IPS DF 6.9 (cell line): ENCODE data around the gene PNRC1.

Experiments used
- DNase-seq: peaks from one replicate; pipeline ENCODE4 v3.0.0-alpha.2; 2013; ENCODE audit warnings: low read depth, low spot score
- H3K27ac ChIP-seq: one replicate; pipeline ENCODE4 v1.5.1; 2013; ENCODE audit warnings: low read length, control low read depth
- H3K27me3 ChIP-seq: 2 replicates; pipeline ENCODE4 v1.6.1; 2013; ENCODE audit warnings: mild to moderate bottlenecking, low read length; ENCODE audit not compliant: control insufficient read depth, insufficient read depth
- H3K36me3 ChIP-seq: 2 replicates; pipeline ENCODE4 v1.6.1; 2013; ENCODE audit warnings: low read length; ENCODE audit not compliant: control insufficient read depth, insufficient read depth
- H3K4me1 ChIP-seq: 2 replicates; pipeline ENCODE4 v1.6.1; 2013; ENCODE audit warnings: low read length; ENCODE audit not compliant: control insufficient read depth, insufficient read depth
- H3K4me3 ChIP-seq: 2 replicates; pipeline ENCODE4 v1.5.1; 2013; ENCODE audit warnings: mild to moderate bottlenecking, low read length
- H3K9me3 ChIP-seq: 2 replicates; pipeline ENCODE4 v1.6.1; 2013; ENCODE audit warnings: low read length, inconsistent platforms; ENCODE audit not compliant: control insufficient read depth, insufficient read depth
- WGBS: extraction: QIAGEN DNeasy Blood & Tissue Kit; methylation state at CpG from one replicate; pipeline ENCODE4 v1.1.7; 2013; ENCODE audit warnings: mixed read lengths, missing lambda C conversion rate; ENCODE audit not compliant: insufficient read length, insufficient coverage; 5-methylcytosine and 5-hydroxymethylcytosine counted together

PNRC1 gene

DNA sequence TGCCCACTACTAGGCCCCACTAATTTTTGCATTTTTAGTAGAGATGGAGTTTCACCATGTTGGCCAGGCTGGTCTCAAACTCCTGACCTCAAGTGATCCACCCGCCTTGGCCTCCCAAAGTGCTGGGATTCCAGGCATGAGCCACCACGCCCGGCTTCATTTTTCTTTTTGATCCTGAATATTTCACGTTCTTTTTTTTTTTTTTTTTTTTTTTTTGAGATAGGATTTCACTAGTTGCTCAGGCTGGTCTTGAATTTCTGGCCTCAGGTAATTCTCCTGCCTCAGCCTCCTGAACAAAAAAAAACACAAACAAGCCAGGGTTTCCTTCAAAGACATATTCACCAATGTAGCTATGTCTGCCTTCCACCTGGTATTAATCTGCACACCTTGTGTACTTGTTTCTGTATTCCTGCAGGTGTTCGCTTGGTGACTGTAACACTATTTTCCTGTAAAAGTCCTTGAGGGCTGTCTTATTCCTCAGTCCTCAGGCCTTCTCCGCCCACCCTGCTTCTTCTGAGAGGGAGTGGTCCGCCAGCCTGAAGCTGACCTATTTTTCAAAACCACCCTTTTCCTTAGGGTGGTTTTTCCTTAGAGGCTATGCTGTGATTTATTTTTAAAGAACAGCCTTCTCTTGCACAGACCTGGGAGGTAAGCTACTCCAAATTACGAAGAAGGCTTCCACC, 36.1 kb upstream of the PNRC1 start:
- no CpG with 5 or more reads among the region's 8 CpGs for WGBS
- DNase-seq, result no peak
- 0 out of 2 replicates have a peak, but pooled peaks cover 1% of the 10 kb centered on the region for H3K4me1 ChIP-seq
- 0 out of 2 replicates have a peak, but pooled peaks cover 2% of the 10 kb centered on the region for H3K27me3 ChIP-seq
- H3K9me3 ChIP-seq, result no peaks in the 10 kb centered on the region
- H3K36me3 ChIP-seq, result no peaks in the 10 kb centered on the region
- no peak overlapping the region for H3K27ac ChIP-seq
- H3K4me3 ChIP-seq, result no peak overlapping the region

DNA sequence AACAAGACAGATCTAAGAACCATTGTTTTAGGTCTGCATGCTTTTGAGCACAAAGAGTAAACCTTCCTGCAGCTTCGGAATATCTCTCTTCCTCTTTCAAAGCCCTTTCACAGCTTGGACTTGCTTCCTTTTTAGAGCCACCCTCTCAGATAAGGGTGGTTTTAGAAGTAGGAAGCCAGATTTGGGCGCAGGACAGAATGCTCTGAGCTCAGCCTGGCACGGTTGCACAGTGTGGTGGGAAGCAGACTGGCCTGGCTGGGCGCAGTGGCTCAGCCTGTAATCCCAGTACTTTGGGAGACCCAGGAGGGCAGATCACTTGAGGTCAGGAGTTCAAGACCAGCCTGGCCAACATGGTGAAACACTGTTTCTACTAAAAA, 35.6 kb upstream of the PNRC1 start:
- DNase-seq, result no peak
- no peaks in the 10 kb centered on the region for H3K9me3 ChIP-seq
- no CpG with 5 or more reads among the region's 4 CpGs for WGBS
- H3K27ac ChIP-seq, result no peak overlapping the region
- no peaks in the 10 kb centered on the region for H3K36me3 ChIP-seq
- H3K4me3 ChIP-seq, result no peak overlapping the region
- peaks cover 2% of the 10 kb centered on the region; the same call in 1 of the 2 replicates for H3K27me3 ChIP-seq
- 0 out of 2 replicates have a peak, but pooled peaks cover 1% of the 10 kb centered on the region for H3K4me1 ChIP-seq

DNA sequence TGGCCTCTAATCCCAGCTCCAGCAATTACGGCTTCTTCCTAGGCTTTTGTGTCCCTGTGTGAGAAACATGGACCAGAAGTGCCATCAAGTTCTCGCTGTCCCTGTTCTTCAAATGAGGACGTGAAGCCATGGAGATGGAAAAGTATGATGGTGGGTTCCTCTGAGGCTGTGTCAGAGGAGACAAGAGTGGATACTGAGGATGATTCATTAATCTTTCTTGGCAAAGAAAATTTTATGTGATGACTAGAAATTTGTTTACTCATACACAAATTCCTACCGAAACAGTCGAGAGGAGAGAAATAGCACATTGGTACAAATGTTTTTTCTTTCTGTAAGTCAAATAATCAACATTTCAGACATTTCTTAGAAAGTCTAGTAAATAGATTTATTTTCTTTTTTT, 35.0 kb upstream of the PNRC1 start:
- no peaks in the 10 kb centered on the region for H3K36me3 ChIP-seq
- H3K4me3 ChIP-seq, result no peak overlapping the region
- H3K27me3 ChIP-seq, result peaks cover 5% of the 10 kb centered on the region; the same call in 1 of the 2 replicates
- no peak overlapping the region for H3K27ac ChIP-seq
- 0 out of 2 replicates have a peak, but pooled peaks cover 1% of the 10 kb centered on the region for H3K4me1 ChIP-seq
- whole genome bisulfite sequencing, result no CpG with 5 or more reads among the region's 5 CpGs
- DNase-seq, result no peak
- no peaks in the 10 kb centered on the region for H3K9me3 ChIP-seq

DNA sequence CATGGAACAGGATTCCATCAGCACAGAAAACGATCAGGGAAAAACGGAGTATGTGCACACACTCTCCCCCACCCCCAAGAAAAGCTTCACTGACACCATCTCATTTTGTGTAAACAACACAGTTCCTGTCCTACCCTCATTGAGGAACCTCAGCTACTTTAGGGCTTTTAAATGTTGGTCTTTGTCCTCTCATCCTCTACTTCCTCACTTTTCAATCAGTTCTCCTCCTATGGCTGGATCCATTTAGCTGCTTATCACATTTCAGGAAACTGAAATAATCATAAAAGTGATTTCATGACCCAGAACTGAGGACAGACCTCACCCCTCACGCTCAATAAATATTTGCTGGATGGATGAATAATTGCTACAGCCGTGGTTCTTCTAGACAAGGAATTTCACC, 33.1 kb upstream of the PNRC1 start:
- WGBS, result no CpG with 5 or more reads among the region's 4 CpGs

DNA sequence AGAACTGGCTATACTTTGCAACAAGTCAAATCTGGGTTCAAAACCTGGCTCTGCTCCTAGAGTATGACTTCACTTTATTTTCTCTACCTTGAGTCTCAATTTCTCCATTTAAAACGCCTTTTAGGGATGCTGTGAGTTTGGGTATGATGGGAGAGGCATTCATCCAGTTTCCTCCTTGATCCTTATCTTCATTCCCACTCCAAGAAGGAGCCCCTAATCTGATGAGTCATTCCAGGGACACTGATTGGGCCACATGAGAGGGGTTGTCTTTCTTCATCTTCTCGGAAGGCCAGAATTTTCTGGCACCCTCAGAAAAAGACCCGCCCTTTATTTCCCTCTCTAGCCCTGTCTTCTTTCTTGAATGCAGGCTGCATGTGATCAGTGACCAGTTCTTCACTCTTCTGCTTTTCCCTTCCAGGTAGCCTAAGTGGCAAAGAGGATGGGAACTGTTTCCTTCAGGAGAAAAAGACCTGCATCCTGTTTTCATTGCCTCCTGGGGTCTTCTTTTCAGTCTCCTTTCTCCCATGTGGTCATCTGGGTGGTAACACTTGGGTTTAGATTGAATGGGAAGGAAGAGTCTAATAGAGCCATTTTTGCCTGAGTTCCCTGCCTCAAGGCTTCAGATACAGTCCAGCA, 32.1 kb upstream of the PNRC1 start:
- Histone ChIP-seq H3K4me1 (0 out of 2 replicates have a peak, but pooled peaks cover 1% of the 10 kb centered on the region), H3K27me3 (peaks cover 5% of the 10 kb centered on the region; the same call in 1 of the 2 replicates), H3K4me3 (no peak overlapping the region), H3K27ac (no peak overlapping the region), H3K9me3 (no peaks in the 10 kb centered on the region), H3K36me3 (no peaks in the 10 kb centered on the region)
- DNase-seq, result no peak
- WGBS, result no CpG with 5 or more reads among the region's 3 CpGs

More for the DNA sequence above, 33.1 kb upstream of the PNRC1 start:
- Histone ChIP-seq H3K27ac (no peak overlapping the region), H3K9me3 (no peaks in the 10 kb centered on the region), H3K4me3 (no peak overlapping the region), H3K36me3 (no peaks in the 10 kb centered on the region), H3K27me3 (peaks cover 5% of the 10 kb centered on the region; the same call in 1 of the 2 replicates), H3K4me1 (0 out of 2 replicates have a peak, but pooled peaks cover 1% of the 10 kb centered on the region)
- no peak for DNase-seq

DNA sequence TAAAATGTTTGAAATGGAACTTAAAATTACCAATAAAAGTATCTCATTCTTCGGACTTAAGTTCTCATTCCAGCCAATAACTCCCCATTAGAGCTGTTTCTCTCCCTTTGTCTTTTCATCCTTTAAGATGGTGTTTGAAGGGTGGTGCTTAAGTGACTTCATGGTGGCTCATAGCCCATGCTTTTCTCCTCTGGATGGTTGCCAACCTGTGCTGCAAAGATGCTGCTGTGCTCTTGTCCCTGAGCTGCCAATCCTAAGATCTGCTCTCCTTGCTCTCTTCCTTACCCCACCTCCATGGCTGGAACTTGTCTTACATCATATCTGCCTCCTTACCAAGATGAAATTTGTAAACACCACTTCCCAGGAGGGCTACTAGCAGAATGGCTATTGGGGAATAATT, 31.6 kb upstream of the PNRC1 start:
- Histone ChIP-seq H3K9me3 (no peaks in the 10 kb centered on the region), H3K27ac (no peak overlapping the region), H3K27me3 (peaks cover 5% of the 10 kb centered on the region; the same call in 1 of the 2 replicates), H3K4me3 (no peak overlapping the region), H3K4me1 (0 out of 2 replicates have a peak, but pooled peaks cover 1% of the 10 kb centered on the region), H3K36me3 (no peaks in the 10 kb centered on the region)
- WGBS, result no CpG with 5 or more reads among the region's 1 CpG
- no peak for DNase-seq

DNA sequence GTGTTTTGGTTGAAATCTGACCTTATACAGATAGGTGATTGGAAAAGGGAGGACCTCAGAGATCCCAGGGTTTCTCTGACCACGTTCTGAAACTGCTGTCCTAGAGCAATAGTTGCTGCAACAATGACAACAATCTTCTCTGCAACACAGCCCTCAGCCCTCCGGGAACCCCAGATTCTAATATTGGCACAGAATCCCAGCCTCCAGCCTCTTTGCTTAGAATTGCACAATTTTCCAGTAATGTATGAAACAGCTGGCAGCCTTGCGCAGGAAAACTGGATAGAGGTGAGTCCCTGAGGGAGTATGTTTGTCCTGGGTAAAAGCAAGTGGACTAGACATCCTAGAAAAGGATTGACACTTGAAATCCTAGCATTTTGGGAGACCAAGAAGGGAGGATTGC, 30.4 kb upstream of the PNRC1 start:
- H3K4me1 ChIP-seq, result 0 out of 2 replicates have a peak, but pooled peaks cover 1% of the 10 kb centered on the region
- H3K36me3 ChIP-seq, result no peaks in the 10 kb centered on the region
- no peaks in the 10 kb centered on the region for H3K9me3 ChIP-seq
- H3K27ac ChIP-seq, result no peak overlapping the region
- H3K27me3 ChIP-seq, result peaks cover 5% of the 10 kb centered on the region; the same call in 1 of the 2 replicates
- no peak overlapping the region for H3K4me3 ChIP-seq
- no CpG with 5 or more reads among the region's 3 CpGs for WGBS
- DNase-seq, result no peak

DNA sequence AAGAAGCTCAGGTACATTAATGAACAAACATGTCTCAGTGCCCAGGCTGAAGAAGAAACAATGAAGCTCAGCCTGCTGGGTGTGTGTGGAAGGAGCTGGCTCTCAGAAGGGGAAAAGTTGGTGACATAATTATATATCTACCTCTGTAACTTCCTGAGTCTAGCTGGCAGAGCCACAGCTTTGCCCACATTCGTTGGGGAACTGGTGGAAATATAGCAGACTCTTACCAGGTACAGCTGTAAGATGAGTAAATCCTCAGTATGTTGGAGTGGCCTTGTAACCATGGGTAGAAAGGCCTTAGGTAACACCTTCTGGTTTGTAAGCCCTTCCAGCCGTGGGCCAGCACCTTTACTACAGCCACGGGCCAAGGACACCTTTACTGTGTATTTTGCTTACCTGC, 29.9 kb upstream of the PNRC1 start:
- Histone ChIP-seq H3K36me3 (no peaks in the 10 kb centered on the region), H3K4me3 (no peak overlapping the region), H3K9me3 (no peaks in the 10 kb centered on the region), H3K4me1 (0 out of 2 replicates have a peak, but pooled peaks cover 1% of the 10 kb centered on the region), H3K27me3 (peaks cover 5% of the 10 kb centered on the region; the same call in 1 of the 2 replicates), H3K27ac (no peak overlapping the region)
- no CpG with 5 or more reads among the region's 3 CpGs for WGBS
- no peak for DNase-seq

DNA sequence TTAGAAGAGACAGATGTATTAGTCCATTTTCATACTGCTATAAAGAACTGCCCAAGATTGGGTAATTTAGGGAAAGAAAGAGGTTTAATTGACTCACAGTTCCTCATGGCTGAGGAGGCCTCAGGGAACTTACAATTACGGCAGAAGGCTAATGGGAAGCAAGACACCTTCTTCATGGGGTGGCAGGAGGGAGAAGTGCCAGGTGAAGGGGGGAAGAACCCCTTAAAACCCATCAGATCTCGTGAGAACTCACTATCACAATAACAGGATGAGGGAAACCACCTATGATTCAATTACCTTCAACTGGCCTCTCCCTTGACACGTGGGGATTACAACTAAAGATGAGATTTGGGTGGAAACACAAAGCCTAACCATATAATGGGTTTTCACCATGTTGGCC, 28.9 kb upstream of the PNRC1 start:
- no peak for DNase-seq
- no peaks in the 10 kb centered on the region for H3K36me3 ChIP-seq
- no CpG with 5 or more reads among the region's 3 CpGs for whole genome bisulfite sequencing

DNA sequence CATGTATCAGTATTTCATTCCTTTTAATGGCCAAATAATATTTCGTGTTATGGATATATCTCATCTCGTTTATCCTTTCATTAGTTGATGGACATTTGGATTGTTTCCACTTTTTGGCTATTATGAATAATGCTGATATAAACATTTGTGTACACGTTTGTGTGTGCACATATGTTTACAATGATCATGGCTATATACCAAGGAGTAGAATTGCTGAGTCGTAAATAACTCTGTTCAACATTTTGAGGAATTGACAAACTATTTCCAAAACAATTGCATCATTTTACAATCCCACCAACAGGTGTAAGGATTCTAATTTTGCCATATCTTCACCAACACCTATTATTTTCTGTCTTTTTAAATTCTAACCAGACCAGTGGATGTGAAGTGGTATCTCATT, 26.3 kb upstream of the PNRC1 start:
- no peak overlapping the region for H3K27ac ChIP-seq
- peaks cover 3% of the 10 kb centered on the region; the same call in 1 of the 2 replicates for H3K27me3 ChIP-seq
- DNase-seq, result no peak
- H3K4me1 ChIP-seq, result no peaks in the 10 kb centered on the region
- H3K36me3 ChIP-seq, result no peaks in the 10 kb centered on the region
- H3K4me3 ChIP-seq, result no peak overlapping the region
- no peaks in the 10 kb centered on the region for H3K9me3 ChIP-seq
- WGBS, result no CpG with 5 or more reads among the region's 4 CpGs

More for the DNA sequence above, 28.9 kb upstream of the PNRC1 start:
- no peak overlapping the region for H3K27ac ChIP-seq
- no peak overlapping the region for H3K4me3 ChIP-seq
- H3K27me3 ChIP-seq, result peaks cover 5% of the 10 kb centered on the region; the same call in 1 of the 2 replicates
- 0 out of 2 replicates have a peak, but pooled peaks cover 1% of the 10 kb centered on the region for H3K4me1 ChIP-seq
- H3K9me3 ChIP-seq, result no peaks in the 10 kb centered on the region
